HepG2 (cell line): ENCODE data around the gene KDM6B. TPM values are rescaled to one million over a fixed set of nuclear protein-coding genes. Genes with fewer than 3 reads are reported as not detected.

Experiments used
- HMGXB4 ChIP-seq, 2 experiments: sonication (generic) in 1 of 2; formaldehyde crosslinking in 1 of 2; IDR thresholded peaks; 2 replicates each; pipeline versions ENCODE4 v1.4.0 to v1.6.1; 2018 to 2020; ENCODE audit warnings: missing genetic modification reagents in 2 of 2, borderline replicate concordance in 1 of 2, low read depth in 1 of 2, mild to moderate bottlenecking in 1 of 2, missing biosample characterization in 1 of 2
- KAT8 ChIP-seq: IDR thresholded peaks from 2 replicates; pipeline ENCODE4 v1.6.1; 2016; ENCODE audit warnings: missing genetic modification reagents, missing compliant biosample characterization
- LCORL ChIP-seq, 2 experiments: fragments of 450-650 bp in 1 of 2; sonication (generic) in 1 of 2; formaldehyde crosslinking in 1 of 2; IDR thresholded peaks; 2 replicates each; pipeline versions ENCODE4 v1.5.0 to v1.6.1; 2017 to 2020; ENCODE audit warnings: antibody characterized with exemption in 1 of 2, missing genetic modification reagents in 1 of 2
- MED1 ChIP-seq: sonication (generic); formaldehyde crosslinking; IDR thresholded peaks from 2 replicates; pipeline ENCODE4 v1.4.0; 2020; ENCODE audit warnings: missing genetic modification reagents
- MEIS2 ChIP-seq: sonication (generic); formaldehyde crosslinking; IDR thresholded peaks from 2 replicates; pipeline ENCODE4 v1.9.0; 2021; ENCODE audit warnings: mild to moderate bottlenecking, missing genetic modification reagents
- NCOA2 ChIP-seq: sonication (generic); formaldehyde crosslinking; IDR thresholded peaks from 2 replicates; pipeline ENCODE4 v1.8.0; 2022; ENCODE audit warnings: inconsistent platforms
- ONECUT2 ChIP-seq: sonication (generic); formaldehyde crosslinking; IDR thresholded peaks from 2 replicates; pipeline ENCODE4 v1.4.0; 2020; ENCODE audit warnings: missing genetic modification reagents
- RAD21 ChIP-seq: fragments of 450-650 bp; formaldehyde crosslinking; IDR thresholded peaks from 2 replicates; pipeline ENCODE4 v1.5.0; 2020; ENCODE audit warnings: mild to moderate bottlenecking
- REPIN1 ChIP-seq: sonication (generic); formaldehyde crosslinking; IDR thresholded peaks from 2 replicates; pipeline ENCODE4 v1.8.0; 2022; ENCODE audit warnings: missing genetic modification reagents, low read depth, mild to moderate bottlenecking, borderline replicate concordance
- STAT5B ChIP-seq: sonication (generic); formaldehyde crosslinking; IDR thresholded peaks from 2 replicates; pipeline ENCODE4 v1.4.0; 2020; ENCODE audit warnings: missing genetic modification reagents
- ZBTB14 ChIP-seq: sonication (generic); formaldehyde crosslinking; IDR thresholded peaks from 2 replicates; pipeline ENCODE4 v1.4.0; 2020; ENCODE audit warnings: missing genetic modification reagents
- ZBTB7B ChIP-seq: sonication (generic); formaldehyde crosslinking; IDR thresholded peaks from 2 replicates; pipeline ENCODE4 v1.4.0; 2020; ENCODE audit warnings: missing genetic modification reagents
- ZFAT ChIP-seq: sonication (generic); formaldehyde crosslinking; conservative IDR thresholded peaks from 2 replicates; pipeline ENCODE4 v1.8.1; 2023; ENCODE audit warnings: missing genetic modification reagents, inconsistent platforms
- ZFP37 ChIP-seq: sonication (generic); formaldehyde crosslinking; IDR thresholded peaks from 2 replicates; pipeline ENCODE4 v1.4.0; 2020; ENCODE audit warnings: missing genetic modification reagents, borderline replicate concordance
- ZIK1 ChIP-seq: sonication (generic); formaldehyde crosslinking; IDR thresholded peaks from 2 replicates; pipeline ENCODE4 v1.5.0; 2020; ENCODE audit warnings: mild to moderate bottlenecking, low read depth, missing genetic modification reagents, borderline replicate concordance
- ZNF687 ChIP-seq: sonication (generic); formaldehyde crosslinking; IDR thresholded peaks from 2 replicates; pipeline ENCODE4 v1.5.1; 2020; ENCODE audit warnings: mild to moderate bottlenecking, missing genetic modification reagents, moderate library complexity
- ZNF749 ChIP-seq: sonication (generic); formaldehyde crosslinking; IDR thresholded peaks from 2 replicates; pipeline ENCODE4 v1.8.0; 2022; ENCODE audit warnings: mild to moderate bottlenecking, missing genetic modification reagents, moderate library complexity, borderline replicate concordance
- ZNF777 ChIP-seq: sonication (generic); formaldehyde crosslinking; IDR thresholded peaks from 2 replicates; pipeline ENCODE4 v1.4.0; 2020; ENCODE audit warnings: missing genetic modification reagents
- ZNF883 ChIP-seq: sonication (generic); formaldehyde crosslinking; IDR thresholded peaks from 2 replicates; pipeline ENCODE4 v1.5.1; 2020; ENCODE audit warnings: mild to moderate bottlenecking, missing genetic modification reagents; ENCODE audit errors: not compliant biosample characterization
- ZSCAN12 ChIP-seq: sonication (generic); formaldehyde crosslinking; IDR thresholded peaks from 2 replicates; pipeline ENCODE4 v1.9.0; 2021; ENCODE audit warnings: mild to moderate bottlenecking, missing genetic modification reagents
- polyA plus RNA-seq, 8 experiments: library from polyadenylated mRNA; depleted of rRNA in 3 of 8; stranded (reverse) in 7 of 8; unstranded in 1 of 8; fragments of >200 nt; fragmentation: Illumina TruSeq in 4 of 8; extraction: Trizol in 4 of 8; gene quantifications; 2 replicates each; pipeline versions ENCODE4 v1.2.1 to v1.2.3, GENCODE V29; 2011 to 2016; ENCODE audit warnings: low read depth in 4 of 8, missing spikeins in 1 of 8, mixed read lengths in 1 of 8; ENCODE audit not compliant: insufficient read depth in 1 of 8
- total RNA-seq, 5 experiments: library from RNA; depleted of rRNA; stranded (reverse); fragments of >200 nt; fragmentation: Illumina TruSeq; extraction: Trizol; gene quantifications; 2 replicates each; pipeline ENCODE4 v1.2.3, GENCODE V29; 2016; ENCODE audit warnings: low read depth in 1 of 5
- TF ChIP-seq, protein P1 (sequence below): sonication (generic); formaldehyde crosslinking; IDR thresholded peaks from 2 replicates; pipeline ENCODE4 v1.5.0; 2020; ENCODE audit warnings: mild to moderate bottlenecking, missing genetic modification reagents

KDM6B gene
- total and polyA plus RNA-seq, 2 of the 13 experiments (the other 11 are each of a cell fraction or from before 2014, with no cell fraction given): 1.3 to 2.1 TPM

- TF ChIP-seq ZNF687 (CRISPR knock-in tag) (peak; percentile 72; the same call in 1 of the 2 replicates), HMGXB4 (CRISPR knock-in tag; IDR thresholded peaks at IDR 0.05; ENCODE audit: borderline replicate concordance in 1 of 2, low read depth in 1 of 2) (0 out of 4 replicates have a peak, but pooled peaks of 1 of the 2 experiments have one; percentile 14), LCORL (IDR thresholded peaks at IDR 0.05) (no peak), LCORL (CRISPR knock-in tag; IDR thresholded peaks at IDR 0.05) (peak; percentile 60; the same call in 1 of the 2 replicates), ZNF777 (CRISPR knock-in tag) (0 out of 2 replicates have a peak, but pooled peaks have one; percentile 25), KAT8 (0 out of 2 replicates have a peak, but pooled peaks have one; percentile 4), ZSCAN12 (CRISPR knock-in tag) (no peak), NCOA2 (CRISPR knock-in tag) (no peak), ONECUT2 (CRISPR knock-in tag) (no peak), MED1 (CRISPR knock-in tag) (0 out of 2 replicates have a peak, but pooled peaks have one; percentile 21), ZFP37 (CRISPR knock-in tag) (no peak; the same call in 1 of the 2 replicates), ZNF883 (CRISPR knock-in tag) (no peak), REPIN1 (CRISPR knock-in tag) (no peak), STAT5B (CRISPR knock-in tag) (no peak), ZBTB14 (CRISPR knock-in tag) (no peak; the same call in 1 of the 2 replicates), MEIS2 (CRISPR knock-in tag) (no peak), ZIK1 (no peak), ZBTB7B (CRISPR knock-in tag) (no peak), ZFAT (no peak), RAD21 (CRISPR knock-in tag) (peak; percentile 52; the same call in 1 of the 2 replicates), ZNF749 (CRISPR knock-in tag) (no peak)
- TF ChIP-seq, protein P1, sequence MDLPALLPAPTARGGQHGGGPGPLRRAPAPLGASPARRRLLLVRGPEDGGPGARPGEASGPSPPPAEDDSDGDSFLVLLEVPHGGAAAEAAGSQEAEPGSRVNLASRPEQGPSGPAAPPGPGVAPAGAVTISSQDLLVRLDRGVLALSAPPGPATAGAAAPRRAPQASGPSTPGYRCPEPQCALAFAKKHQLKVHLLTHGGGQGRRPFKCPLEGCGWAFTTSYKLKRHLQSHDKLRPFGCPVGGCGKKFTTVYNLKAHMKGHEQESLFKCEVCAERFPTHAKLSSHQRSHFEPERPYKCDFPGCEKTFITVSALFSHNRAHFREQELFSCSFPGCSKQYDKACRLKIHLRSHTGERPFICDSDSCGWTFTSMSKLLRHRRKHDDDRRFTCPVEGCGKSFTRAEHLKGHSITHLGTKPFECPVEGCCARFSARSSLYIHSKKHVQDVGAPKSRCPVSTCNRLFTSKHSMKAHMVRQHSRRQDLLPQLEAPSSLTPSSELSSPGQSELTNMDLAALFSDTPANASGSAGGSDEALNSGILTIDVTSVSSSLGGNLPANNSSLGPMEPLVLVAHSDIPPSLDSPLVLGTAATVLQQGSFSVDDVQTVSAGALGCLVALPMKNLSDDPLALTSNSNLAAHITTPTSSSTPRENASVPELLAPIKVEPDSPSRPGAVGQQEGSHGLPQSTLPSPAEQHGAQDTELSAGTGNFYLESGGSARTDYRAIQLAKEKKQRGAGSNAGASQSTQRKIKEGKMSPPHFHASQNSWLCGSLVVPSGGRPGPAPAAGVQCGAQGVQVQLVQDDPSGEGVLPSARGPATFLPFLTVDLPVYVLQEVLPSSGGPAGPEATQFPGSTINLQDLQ (CRISPR knock-in tag): no peak
These were observed 24.4 kb downstream of the KDM6B start (continued) for GRCh38 chr17:7858522-7858810.
